Kasumi-1 (cell line): ENCODE measurements around the gene PIP4K2A.

Experiments used
- DNase-seq, 2 experiments: peaks; one replicate each; lab custom pipeline; 2025; lab: John Stamatoyannopoulos, UW

PIP4K2A gene

GRCh38 chr10:22599048-22599561 lies 115.3 kb downstream of the PIP4K2A start:
- no peak for DNase-seq

- DNase-seq: no peak
Observed at GRCh38 chr10:22598478-22598877, 115.9 kb downstream of the PIP4K2A start.

- DNase-seq: no peak
Observed at GRCh38 chr10:22597138-22597537, 117.2 kb downstream of the PIP4K2A start.

- DNase-seq: no peak
Observed at GRCh38 chr10:22593636-22594198, 120.7 kb downstream of the PIP4K2A start.

- DNase-seq: no peak
Observed at GRCh38 chr10:22593026-22593425, 121.4 kb downstream of the PIP4K2A start.

- no peak for DNase-seq
Observed at GRCh38 chr10:22589851-22590514, 124.4 kb downstream of the PIP4K2A start.

- no peak for DNase-seq
Observed at GRCh38 chr10:22588462-22588861, 125.9 kb downstream of the PIP4K2A start.

- DNase-seq: no peak
Observed at GRCh38 chr10:22583683-22584082, 130.7 kb downstream of the PIP4K2A start.

GRCh38 chr10:22581461-22581860 lies 132.9 kb downstream of the PIP4K2A start:
- no peak for DNase-seq

GRCh38 chr10:22580711-22581110 lies 133.7 kb downstream of the PIP4K2A start:
- no peak for DNase-seq

GRCh38 chr10:22579826-22580225 lies 134.6 kb downstream of the PIP4K2A start:
- no peak for DNase-seq

GRCh38 chr10:22573820-22574569 lies 140.4 kb downstream of the PIP4K2A start:
- DNase-seq: peak; percentile 69 to 79

- DNase-seq: no peak
Observed at GRCh38 chr10:22570733-22571430, 143.5 kb downstream of the PIP4K2A start.

GRCh38 chr10:22570234-22570633 lies 144.1 kb downstream of the PIP4K2A start:
- DNase-seq: no peak

GRCh38 chr10:22568928-22569327 lies 145.4 kb downstream of the PIP4K2A start:
- DNase-seq: no peak

- DNase-seq: peak; percentile 81 to 84
Observed at GRCh38 chr10:22564060-22564459, 150.3 kb downstream of the PIP4K2A start.

GRCh38 chr10:22561909-22562308 lies 152.5 kb downstream of the PIP4K2A start:
- DNase-seq: no peak

GRCh38 chr10:22560913-22561239 lies 153.5 kb downstream of the PIP4K2A start:
- DNase-seq: no peak

- DNase-seq: no peak
Observed at GRCh38 chr10:22560096-22560912, 154.1 kb downstream of the PIP4K2A start.

GRCh38 chr10:22557321-22557720 lies 157.1 kb downstream of the PIP4K2A start:
- DNase-seq: no peak

GRCh38 chr10:22556774-22557173 lies 157.6 kb downstream of the PIP4K2A start:
- DNase-seq: no peak
